Hematopoietic multipotent progenitor cell treated with erythropoietin and hydrocortisone succinate and interleukin-3 and kit ligand, for 15 days (in vitro differentiated cells): Measurements from ENCODE around the gene AMIGO1.

Source experiments
- DNase-seq: peaks from one replicate; pipeline ENCODE4 v3.0.0-alpha.2; 2015; ENCODE audit warnings: low spot score

The AMIGO1 gene

GRCh38 chr1:109509176-109510134 lies at the start of gene AMIGO1:
Gene AMIGO1, minus strand, starts transcription at chr1:109509727. Its CDS starts 815 bp downstream, at chr1:109508912.
- DNase-seq = no peak

GRCh38 chr1:109557520-109557919 lies 48.0 kb upstream of the AMIGO1 start:
- DNase-seq = no peak

GRCh38 chr1:109556563-109556962 lies 47.0 kb upstream of the AMIGO1 start:
- no peak for DNase-seq

- peak; percentile 97 for DNase-seq
Observed at GRCh38 chr1:109548321-109549267, 39.1 kb upstream of the AMIGO1 start, which contains the start of gene GNAI3. Gene GNAI3, plus strand, starts transcription at chr1:109548615. Its CDS starts 106 bp downstream, at chr1:109548721.

- DNase-seq = peak; percentile 24
Observed at GRCh38 chr1:109547463-109548320, 38.2 kb upstream of the AMIGO1 start.

- DNase-seq = peak; percentile 95
Observed at GRCh38 chr1:109546311-109547109, 37.0 kb upstream of the AMIGO1 start.

GRCh38 chr1:109543988-109544735 lies 34.6 kb upstream of the AMIGO1 start:
- DNase-seq = no peak

GRCh38 chr1:109543283-109543987 lies 33.9 kb upstream of the AMIGO1 start:
- no peak for DNase-seq

GRCh38 chr1:109542657-109543056 lies 33.1 kb upstream of the AMIGO1 start:
- DNase-seq = no peak

- no peak for DNase-seq
Observed at GRCh38 chr1:109541102-109541501, 31.6 kb upstream of the AMIGO1 start.

- no peak for DNase-seq
Observed at GRCh38 chr1:109539676-109540075, 30.1 kb upstream of the AMIGO1 start, which contains the start of gene GPR61. Gene GPR61, plus strand, starts transcription at chr1:109539872. Its CDS starts 3,151 bp downstream, at chr1:109543023.

GRCh38 chr1:109538827-109539555 lies 29.5 kb upstream of the AMIGO1 start:
- no peak for DNase-seq

- DNase-seq = no peak
Observed at GRCh38 chr1:109537450-109538178, 28.1 kb upstream of the AMIGO1 start.

- DNase-seq = no peak
Observed at GRCh38 chr1:109535971-109536491, 26.5 kb upstream of the AMIGO1 start.

GRCh38 chr1:109535481-109535880 lies 26.0 kb upstream of the AMIGO1 start:
- DNase-seq = no peak

GRCh38 chr1:109534307-109534858 lies 24.9 kb upstream of the AMIGO1 start:
- no peak for DNase-seq
